ENCODE data around the gene KIF2B.
A peak's percentile ranks its signal among the peaks of the same experiment; 100 is the strongest.
"Not testable (repeated sequence)": the region's sequence is repeated elsewhere in the genome, so short reads cannot be mapped to it uniquely, and the experiment has no call there.

Gene KIF2B

GRCh38 chr17:53819956-53820355, 2.8 kb upstream of the KIF2B start:
- H3K4me3 ChIP-seq (replicated peaks in 1 of 2; ENCODE audit: low read depth in 2 of 2, low read length in 2 of 2): no peak overlapping the region
- no peak for TF ChIP-seq CTCF (IDR thresholded peaks at IDR 0.05; ENCODE audit: low read depth, low read length)
- no peak for DNase-seq (ENCODE audit: low read depth in 2 of 2)

- DNase-seq (ENCODE audit: low read depth in 2 of 2): no peak
- no peak overlapping the region for H3K4me3 ChIP-seq (replicated peaks in 1 of 2; ENCODE audit: low read depth in 2 of 2, low read length in 2 of 2)
- TF ChIP-seq CTCF (IDR thresholded peaks at IDR 0.05; ENCODE audit: low read depth, low read length): no peak
Observed at GRCh38 chr17:53823341-53824050, 769 bp downstream of the KIF2B start.

GRCh38 chr17:53834771-53835170, 12.0 kb downstream of the KIF2B start:
- H3K4me3 ChIP-seq (replicated peaks in 1 of 2; ENCODE audit: low read depth in 2 of 2, low read length in 2 of 2); DNase-seq (ENCODE audit: low read depth in 2 of 2): not testable (repeated sequence)

GRCh38 chr17:53837131-53837530, 14.4 kb downstream of the KIF2B start:
- DNase-seq (ENCODE audit: low read depth in 2 of 2): peak in 1 of 2 donors; percentile 12
- TF ChIP-seq CTCF (IDR thresholded peaks at IDR 0.05; ENCODE audit: low read depth, low read length): no peak
- H3K4me3 ChIP-seq (replicated peaks in 1 of 2; ENCODE audit: low read depth in 2 of 2, low read length in 2 of 2): no peak overlapping the region

GRCh38 chr17:53844491-53845107, 21.9 kb downstream of the KIF2B start:
- H3K4me3 ChIP-seq (replicated peaks in 1 of 2; ENCODE audit: low read depth in 2 of 2, low read length in 2 of 2): no peak overlapping the region
- no peak for DNase-seq (ENCODE audit: low read depth in 2 of 2)
- no peak for TF ChIP-seq CTCF (IDR thresholded peaks at IDR 0.05; ENCODE audit: low read depth, low read length)

GRCh38 chr17:53871128-53871527, 48.4 kb downstream of the KIF2B start:
- H3K4me3 ChIP-seq (replicated peaks in 1 of 2; ENCODE audit: low read depth in 2 of 2, low read length in 2 of 2); DNase-seq (ENCODE audit: low read depth in 2 of 2): not testable (repeated sequence)
